Measurements from ENCODE around the gene ORM2. TPM values are rescaled to one million over a fixed set of nuclear protein-coding genes. Genes with fewer than 3 reads are reported as not detected.

ORM2 gene
- total and polyA plus RNA-seq, 2 donors (not counting 1 experiment from before 2014, with no cell fraction given) = not detected

GRCh38 chr9:114311571-114312512, 17.8 kb upstream of the ORM2 start:
- H3K27ac ChIP-seq (ENCODE audit: low read length in 2 of 2) = no peak overlapping the region
- no peak overlapping the region for H3K9ac ChIP-seq (ENCODE audit: low read length)
- WGBS (ENCODE audit: insufficient coverage) = 92% methylated on average over 21 of the region's 28 CpGs
- Mint-ChIP-seq H3K27me3 (no peaks in the 10 kb centered on the region), H3K27ac (no peak overlapping the region), H3K4me3 (no peak overlapping the region), H3K9me3 (ENCODE audit: insufficient read depth) (no peaks in the 10 kb centered on the region), H3K4me1 (no peaks in the 10 kb centered on the region)
- no peak for ATAC-seq (ENCODE audit: low read depth)
- TF ChIP-seq EZH2 (IDR thresholded peaks at IDR 0.05; ENCODE audit: borderline replicate concordance, insufficient read depth, low read depth, low read length, poor library complexity, severe bottlenecking) = no peak
- TF ChIP-seq CTCF (IDR thresholded peaks at IDR 0.05) = no peak
- H2AFZ ChIP-seq (ENCODE audit: insufficient read depth, low read depth, low read length, poor library complexity, severe bottlenecking) = no peak overlapping the region
- H3K27me3 ChIP-seq (replicated peaks in 1 of 4; ENCODE audit: control extremely low read depth in 1 of 4, control insufficient read depth in 3 of 4, insufficient read depth in 4 of 4, low read length in 3 of 4) = no peaks in the 10 kb centered on the region
- no peak overlapping the region for H3K4me3 ChIP-seq (ENCODE audit: control extremely low read depth in 1 of 5, extremely low read depth in 1 of 5, insufficient read depth in 1 of 5, low read depth in 2 of 5, low read length in 4 of 5)
- no peaks in the 10 kb centered on the region for H3K36me3 ChIP-seq (replicated peaks in 1 of 2; ENCODE audit: control extremely low read depth in 1 of 2, control insufficient read depth in 1 of 2, extremely low read depth in 1 of 2, insufficient read depth in 2 of 2, low read length in 1 of 2)
- no peak for DNase-seq
- H3K9me3 ChIP-seq (ENCODE audit: control extremely low read depth in 1 of 3, control insufficient read depth in 2 of 3, insufficient read depth in 1 of 3, low read length in 2 of 3) = peaks cover 0 to 14% (median 3%) of the 10 kb centered on the region in 3 donors
- ChIA-PET CTCF (interaction anchor here (1.0 kb wide), 1 partner anchor 10 kb away, joined by 3 read pairs; no protein-coding TSS in a partner anchor), POLR2A (no interaction called here)
- intact Hi-C loops (cut with micrococcal nuclease) = no loop called here
- H3K79me2 ChIP-seq (ENCODE audit: control insufficient read depth, insufficient read depth, low read length) = no peaks in the 10 kb centered on the region
- H3K4me1 ChIP-seq (ENCODE audit: control insufficient read depth in 2 of 2, insufficient read depth in 2 of 2, low read length in 2 of 2) = no peaks in the 10 kb centered on the region
- H3K4me2 ChIP-seq (replicated peaks; ENCODE audit: low read depth, low read length, poor library complexity, severe bottlenecking) = no peak overlapping the region
- H4K20me1 ChIP-seq (ENCODE audit: control insufficient read depth, insufficient read depth, low read length, poor library complexity, severe bottlenecking) = no peaks in the 10 kb centered on the region

GRCh38 chr9:114312513-114312875, 17.2 kb upstream of the ORM2 start:
- Histone ChIP-seq H2AFZ (ENCODE audit: insufficient read depth, low read depth, low read length, poor library complexity, severe bottlenecking) (no peak overlapping the region), H3K4me3 (ENCODE audit: control extremely low read depth in 1 of 5, extremely low read depth in 1 of 5, insufficient read depth in 1 of 5, low read depth in 2 of 5, low read length in 4 of 5) (no peak overlapping the region), H3K27me3 (replicated peaks in 1 of 4; ENCODE audit: control extremely low read depth in 1 of 4, control insufficient read depth in 3 of 4, insufficient read depth in 4 of 4, low read length in 3 of 4) (no peaks in the 10 kb centered on the region), H3K36me3 (replicated peaks in 1 of 2; ENCODE audit: control extremely low read depth in 1 of 2, control insufficient read depth in 1 of 2, extremely low read depth in 1 of 2, insufficient read depth in 2 of 2, low read length in 1 of 2) (no peaks in the 10 kb centered on the region), H3K27ac (ENCODE audit: low read length in 2 of 2) (no peak overlapping the region), H3K9ac (ENCODE audit: low read length) (no peak overlapping the region), H3K79me2 (ENCODE audit: control insufficient read depth, insufficient read depth, low read length) (no peaks in the 10 kb centered on the region), H4K20me1 (ENCODE audit: control insufficient read depth, insufficient read depth, low read length, poor library complexity, severe bottlenecking) (no peaks in the 10 kb centered on the region), H3K9me3 (ENCODE audit: control extremely low read depth in 1 of 3, control insufficient read depth in 2 of 3, insufficient read depth in 1 of 3, low read length in 2 of 3) (peaks cover 0 to 14% (median 3%) of the 10 kb centered on the region in 3 donors), H3K4me2 (replicated peaks; ENCODE audit: low read depth, low read length, poor library complexity, severe bottlenecking) (no peak overlapping the region), H3K4me1 (ENCODE audit: control insufficient read depth in 2 of 2, insufficient read depth in 2 of 2, low read length in 2 of 2) (no peaks in the 10 kb centered on the region)
- no peaks in the 10 kb centered on the region for H3K4me1 Mint-ChIP-seq
- POLR2A ChIA-PET = no interaction called here
- TF ChIP-seq EZH2 (IDR thresholded peaks at IDR 0.05; ENCODE audit: borderline replicate concordance, insufficient read depth, low read depth, low read length, poor library complexity, severe bottlenecking) (no peak), CTCF (IDR thresholded peaks at IDR 0.05) (no peak)
- 92% methylated on average over 7 of the region's 8 CpGs for WGBS (ENCODE audit: insufficient coverage)
- no peak for ATAC-seq (ENCODE audit: low read depth)
- no peaks in the 10 kb centered on the region for H3K27me3 Mint-ChIP-seq
- intact Hi-C loops (cut with micrococcal nuclease) = no loop called here
- DNase-seq = no peak
- CTCF ChIA-PET = no interaction called here
- H3K27ac Mint-ChIP-seq = no peak overlapping the region
- no peak overlapping the region for H3K4me3 Mint-ChIP-seq
- H3K9me3 Mint-ChIP-seq (ENCODE audit: insufficient read depth) = no peaks in the 10 kb centered on the region
